DMS114 treated with DMSO at 0.1 percent for 48 hours (cell line): ENCODE measurements around the gene ADAM11.
A peak's percentile ranks its signal among the peaks of the same experiment; 100 is the strongest.

Source experiments
- DNase-seq: peaks from one replicate; lab custom pipeline; 2025; ENCODE audit not compliant: unreplicated experiment; lab: John Stamatoyannopoulos, UW

Gene ADAM11

DNA sequence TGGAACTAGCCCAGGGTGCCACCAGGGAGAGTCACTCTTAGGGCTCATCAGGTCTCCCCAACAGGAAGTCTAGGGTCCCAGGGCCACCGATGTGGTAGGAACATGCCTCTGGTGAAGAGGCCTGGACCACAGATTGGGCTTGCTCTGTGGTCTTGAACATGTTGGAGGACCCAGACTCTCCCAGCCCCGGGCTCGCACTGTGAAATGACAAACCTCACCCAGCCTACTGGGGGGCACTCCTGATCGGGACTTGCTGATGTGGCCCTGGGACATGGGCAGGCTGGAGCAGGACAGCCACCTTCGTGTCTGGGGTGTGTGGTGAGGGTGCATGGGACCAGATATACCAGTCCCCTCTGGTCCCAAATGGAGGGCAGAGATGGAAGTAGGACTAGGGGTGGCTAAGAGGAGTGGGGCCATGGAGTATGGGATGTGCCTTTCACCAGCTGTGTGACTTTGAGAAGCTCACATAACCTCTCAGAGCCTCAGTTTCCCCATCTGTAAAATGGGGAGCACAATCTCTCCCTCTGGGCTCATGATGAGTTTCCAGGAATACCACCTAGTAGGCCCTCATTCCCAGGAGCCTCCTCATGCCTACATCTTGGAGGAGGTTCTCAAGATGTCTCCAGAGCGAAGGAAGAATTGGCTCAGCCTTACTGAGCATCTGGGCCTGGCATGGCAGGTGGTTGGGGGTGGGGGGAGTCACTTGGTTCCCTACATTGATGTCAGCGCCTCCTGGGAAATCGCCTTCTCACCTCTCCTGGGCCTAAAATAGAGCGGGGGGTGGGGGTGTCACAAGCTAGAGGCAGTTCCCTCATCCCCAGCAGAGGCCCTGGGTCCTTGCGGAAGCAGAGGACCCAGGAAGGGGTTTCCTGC lies 1.5 kb upstream of the ADAM11 start:
- DNase-seq: no peak

DNA sequence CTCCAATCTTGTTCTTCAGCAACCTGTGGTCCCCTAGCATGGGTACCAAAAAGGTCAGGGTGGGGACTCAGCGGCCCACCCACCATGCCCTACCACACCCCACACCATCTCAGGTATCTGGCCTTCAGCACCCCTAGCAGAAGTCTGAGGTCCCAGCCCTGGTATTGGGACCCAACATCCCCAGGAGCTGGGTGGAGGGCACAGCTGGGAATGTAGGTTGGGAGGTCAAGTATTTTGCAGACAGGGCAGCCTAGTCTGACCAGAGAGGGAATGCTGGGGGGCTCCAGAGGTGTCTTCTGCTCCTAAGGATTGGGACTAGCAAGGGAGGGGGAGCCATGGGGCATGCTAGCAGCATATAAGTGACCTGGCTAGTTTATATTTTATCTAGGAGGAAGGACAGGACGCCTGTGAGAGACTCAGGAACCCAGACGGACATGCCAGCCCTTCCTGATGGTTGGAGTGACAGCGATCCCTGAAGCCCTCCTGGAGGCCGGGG lies 822 bp upstream of the ADAM11 start:
- DNase-seq: no peak

DNA sequence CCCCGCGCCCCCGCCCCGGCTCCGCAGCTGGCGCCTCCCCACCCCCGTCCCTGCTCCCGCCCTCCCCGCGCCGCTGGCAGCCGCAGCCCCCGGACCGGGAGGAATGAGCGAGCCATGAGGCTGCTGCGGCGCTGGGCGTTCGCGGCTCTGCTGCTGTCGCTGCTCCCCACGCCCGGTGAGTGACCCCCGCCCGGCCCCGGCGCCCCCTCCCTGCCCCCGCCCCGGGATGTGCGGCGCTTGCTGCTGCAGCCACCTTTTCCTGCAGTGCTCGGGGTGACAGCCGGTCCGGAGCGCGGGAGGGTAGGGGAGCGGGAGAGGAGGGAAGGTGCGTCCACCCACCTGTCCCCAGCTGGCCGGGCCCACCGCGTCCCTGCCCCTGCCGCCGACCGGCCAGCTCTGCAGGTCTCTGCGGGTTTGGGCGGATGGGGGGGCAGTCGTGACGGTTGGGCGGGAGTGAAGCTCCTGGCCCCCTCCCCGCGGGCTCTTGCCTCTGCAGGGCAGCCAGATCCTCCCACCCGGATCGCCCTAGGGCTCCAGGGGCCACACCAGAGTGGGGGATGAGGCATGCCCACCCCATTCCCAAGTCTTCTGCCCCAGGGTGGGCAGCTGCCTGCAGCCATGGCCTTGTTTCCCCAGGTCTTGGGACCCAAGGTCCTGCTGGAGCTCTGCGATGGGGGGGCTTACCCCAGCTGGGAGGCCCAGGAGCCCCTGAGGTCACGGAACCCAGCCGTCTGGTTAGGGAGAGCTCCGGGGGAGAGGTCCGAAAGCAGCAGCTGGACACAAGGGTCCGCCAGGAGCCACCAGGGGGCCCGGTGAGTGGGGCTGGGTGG lies 513 bp downstream of the ADAM11 start:
- DNase-seq: no peak

DNA sequence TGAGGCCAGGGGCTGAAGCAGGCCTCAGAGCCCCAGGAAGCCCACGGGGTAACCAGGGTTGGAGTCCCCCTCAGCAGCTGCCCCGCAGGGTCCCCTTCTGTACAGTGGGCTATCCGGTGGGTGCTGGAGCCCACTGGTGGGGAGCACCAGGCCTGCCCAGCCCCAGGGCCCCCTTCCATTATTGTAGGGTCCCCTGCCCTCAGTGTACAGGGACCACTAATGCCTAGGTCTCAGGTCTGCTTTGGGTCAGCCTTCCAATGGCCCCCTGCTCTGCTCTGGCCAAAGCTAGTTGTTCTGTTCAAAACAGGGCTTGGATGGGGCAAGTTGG lies 1.1 kb downstream of the ADAM11 start:
- DNase-seq: no peak

DNA sequence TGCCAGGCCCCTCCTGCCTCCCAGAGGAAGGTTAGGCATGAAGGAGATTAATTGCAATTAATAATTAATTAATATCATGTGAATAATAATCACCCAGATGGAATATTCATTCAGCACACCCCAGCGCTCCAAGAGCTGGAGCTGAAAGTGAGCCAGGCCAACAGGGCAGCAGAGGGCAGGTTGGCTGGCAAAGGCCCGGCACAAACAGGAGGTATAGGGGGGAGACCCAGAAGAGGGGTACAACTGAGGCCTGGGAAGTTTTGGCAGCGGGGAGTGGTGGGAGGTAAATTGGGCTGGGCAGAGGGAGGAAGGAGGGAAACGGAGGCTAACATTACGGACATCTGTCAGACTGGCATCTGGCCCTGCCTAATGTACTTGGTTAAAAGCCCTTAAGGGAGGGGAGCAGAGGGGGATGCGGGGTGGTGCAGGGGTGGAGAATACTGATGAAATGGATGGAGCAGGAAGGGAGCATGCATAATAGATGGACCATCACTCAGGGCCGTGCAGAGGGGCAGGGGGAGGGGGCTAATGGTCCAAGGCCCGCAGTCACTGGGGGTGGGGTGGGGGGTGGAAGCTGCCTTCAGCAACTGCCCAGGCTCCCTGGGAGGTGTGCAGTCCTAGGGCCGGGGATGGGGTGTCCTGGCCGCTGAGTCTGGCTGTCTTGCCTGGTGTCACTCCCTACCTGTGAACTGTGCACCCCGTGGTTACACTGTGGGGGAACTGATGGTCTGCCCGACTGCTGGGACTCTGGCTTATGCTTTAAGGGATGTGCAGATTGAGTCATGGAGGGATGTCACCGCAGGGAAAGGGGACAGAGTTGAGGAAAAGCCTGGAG lies 1.9 kb downstream of the ADAM11 start:
- no peak for DNase-seq

DNA sequence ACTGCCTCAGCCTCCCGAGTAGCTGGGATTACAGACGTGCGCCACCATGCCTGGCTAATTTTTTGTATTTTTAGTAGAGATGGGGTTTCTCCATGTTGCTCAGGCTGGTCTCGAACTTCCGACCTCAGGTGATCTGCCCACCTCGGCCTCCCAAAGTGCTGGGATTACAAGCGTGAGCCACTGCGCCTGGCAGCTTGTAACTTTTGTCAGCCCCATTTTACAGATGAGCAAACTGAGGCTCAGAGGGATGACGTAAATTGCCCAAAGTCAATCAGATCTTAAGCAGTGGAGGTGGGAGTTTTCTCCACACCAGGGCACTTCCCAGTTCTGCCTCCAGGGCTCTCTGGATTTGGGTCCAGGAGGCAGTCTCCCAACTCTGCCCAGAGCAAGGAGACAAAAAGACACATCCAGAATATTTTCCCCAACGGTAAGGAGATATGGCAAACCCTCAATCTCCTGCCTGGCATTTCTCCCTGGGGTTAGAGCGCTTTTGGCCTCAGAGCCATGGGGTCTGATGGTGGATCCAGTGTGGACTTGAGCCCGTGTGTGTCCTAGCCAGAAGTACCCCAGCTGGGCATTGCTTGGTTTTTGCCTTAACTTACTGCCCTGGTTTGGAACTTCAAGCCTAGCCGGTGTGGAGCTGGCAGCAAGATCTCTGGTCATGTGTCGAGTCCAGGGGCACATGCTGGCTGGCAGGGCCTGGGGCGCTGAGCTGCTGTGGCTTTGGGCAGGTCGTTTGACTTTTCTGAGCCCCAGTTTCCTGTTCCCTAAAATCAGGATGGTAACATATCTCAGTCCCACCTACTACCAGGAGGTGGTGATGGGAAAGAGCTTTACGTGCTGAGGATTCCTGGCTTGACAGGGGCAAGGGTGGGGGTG lies 3.4 kb downstream of the ADAM11 start:
- no peak for DNase-seq

DNA sequence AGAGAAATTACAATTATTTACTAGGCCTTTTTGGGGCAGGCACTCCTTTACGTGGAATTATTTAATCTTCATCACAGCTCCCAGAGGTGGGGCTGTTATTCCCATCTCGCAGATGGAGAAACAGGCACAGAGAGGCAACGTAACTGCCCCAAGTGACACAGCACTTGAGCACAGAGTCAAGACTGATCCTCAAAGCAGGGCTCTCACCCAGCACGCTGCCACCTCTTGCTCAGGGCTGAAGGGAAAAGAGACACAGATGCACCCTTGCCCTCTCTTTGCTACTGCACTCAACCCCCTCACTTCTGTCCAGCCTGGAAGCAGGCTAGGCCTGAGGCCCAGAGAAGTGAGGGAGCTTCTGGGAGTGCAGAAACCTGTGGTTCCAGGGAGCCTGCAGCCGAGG lies 4.4 kb downstream of the ADAM11 start:
- DNase-seq: no peak

DNA sequence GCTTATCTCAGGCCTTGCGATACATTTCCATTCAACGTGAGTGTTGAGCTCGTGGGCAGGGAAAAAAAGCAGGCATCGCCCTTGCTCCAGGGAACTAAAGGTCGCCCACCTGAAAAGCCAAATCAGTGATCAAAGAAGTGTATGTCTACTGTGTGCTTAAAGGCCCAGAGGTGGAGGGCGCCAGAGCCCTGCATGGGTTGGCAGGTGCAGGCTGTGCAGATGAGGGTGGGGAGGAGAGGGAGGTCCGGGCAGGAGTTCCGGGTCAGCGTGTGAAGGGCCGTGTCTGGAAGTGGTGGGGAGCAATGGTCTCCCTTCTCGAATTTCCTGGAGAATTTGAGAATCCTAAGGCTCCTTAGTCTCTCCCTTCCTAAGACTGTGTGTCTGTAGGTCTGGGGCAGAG lies 7.2 kb downstream of the ADAM11 start:
- DNase-seq: no peak

DNA sequence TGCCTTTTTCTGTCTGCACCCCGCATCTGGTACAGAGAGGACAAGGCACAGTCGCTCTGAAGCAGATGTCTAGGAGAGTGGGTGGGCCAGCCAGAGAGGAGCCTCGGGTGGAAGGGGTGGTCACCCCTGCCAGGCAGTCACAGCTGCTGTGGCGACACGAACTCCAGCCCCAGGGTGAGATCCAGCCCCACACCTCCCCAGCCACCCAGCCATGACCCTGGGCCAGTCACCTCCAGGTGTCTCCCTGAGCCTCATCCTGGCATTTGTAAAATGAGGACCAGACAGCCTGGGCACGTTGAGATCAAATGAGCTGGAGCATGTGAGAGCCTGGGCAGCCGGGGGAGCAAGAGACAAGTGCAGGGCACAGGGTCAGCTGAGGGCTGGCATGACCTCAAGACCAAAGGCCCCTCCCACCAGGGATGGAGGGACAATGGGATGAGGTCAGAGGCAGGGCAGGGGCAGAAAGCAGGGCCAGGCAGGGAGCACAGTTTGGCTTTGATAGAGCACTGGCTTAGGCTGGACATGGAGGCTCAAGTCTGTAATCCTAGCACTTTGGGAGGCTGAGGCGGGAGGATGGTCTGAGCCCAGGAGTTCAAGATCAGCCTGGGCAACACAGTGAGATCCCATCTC lies 7.7 kb downstream of the ADAM11 start:
- DNase-seq: no peak

DNA sequence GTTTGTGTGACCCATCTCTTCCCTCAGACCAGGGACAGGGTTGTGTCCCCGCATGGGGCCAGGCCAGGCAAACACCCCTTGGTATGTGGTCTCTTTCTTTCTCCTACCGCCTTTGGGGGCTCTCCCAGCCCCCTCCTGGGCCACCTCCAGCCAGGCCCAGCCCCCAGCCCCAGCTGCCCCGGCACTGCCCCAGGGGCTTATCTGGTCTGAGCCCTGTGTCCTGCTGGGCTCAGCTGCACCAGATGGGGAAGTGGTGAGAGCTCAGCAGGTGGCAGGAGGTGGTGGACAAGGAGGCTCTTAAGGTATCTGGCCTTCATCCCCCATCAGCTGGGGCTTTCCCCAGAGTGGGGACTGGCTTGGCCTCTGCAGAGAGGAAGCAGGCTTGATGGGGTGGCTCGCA lies 8.7 kb downstream of the ADAM11 start:
- DNase-seq: no peak

DNA sequence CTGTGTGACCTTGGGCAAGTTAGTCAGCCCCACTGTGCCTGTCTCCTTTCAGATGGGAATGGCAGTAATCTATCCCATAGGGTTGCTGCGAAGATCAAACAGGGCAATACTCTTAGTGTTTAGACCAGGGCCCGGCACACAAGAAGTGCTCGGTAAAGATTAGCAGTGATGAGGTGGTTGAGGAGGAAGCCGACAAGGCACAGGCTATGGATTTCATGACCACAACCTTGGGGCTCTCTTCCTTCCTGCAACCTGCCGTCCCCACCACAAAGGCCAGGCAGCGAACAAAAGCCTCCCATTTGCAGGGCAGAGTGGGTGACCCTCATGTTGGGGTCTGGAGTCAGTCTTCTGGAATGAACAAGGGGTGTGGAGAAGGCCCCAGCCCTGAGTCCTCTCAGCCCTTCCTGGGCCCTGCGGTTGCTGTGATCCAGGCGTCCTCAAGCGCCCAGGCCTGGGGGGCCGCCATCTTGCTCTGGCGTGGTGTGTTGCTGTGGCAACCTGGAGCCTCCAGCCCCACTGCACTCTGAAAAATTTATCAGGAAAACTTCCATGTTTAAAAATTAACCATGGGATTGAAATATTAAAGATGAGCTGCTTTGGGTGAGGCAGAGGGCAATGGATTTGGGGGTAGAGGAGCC lies 9.8 kb downstream of the ADAM11 start:
- DNase-seq: no peak

DNA sequence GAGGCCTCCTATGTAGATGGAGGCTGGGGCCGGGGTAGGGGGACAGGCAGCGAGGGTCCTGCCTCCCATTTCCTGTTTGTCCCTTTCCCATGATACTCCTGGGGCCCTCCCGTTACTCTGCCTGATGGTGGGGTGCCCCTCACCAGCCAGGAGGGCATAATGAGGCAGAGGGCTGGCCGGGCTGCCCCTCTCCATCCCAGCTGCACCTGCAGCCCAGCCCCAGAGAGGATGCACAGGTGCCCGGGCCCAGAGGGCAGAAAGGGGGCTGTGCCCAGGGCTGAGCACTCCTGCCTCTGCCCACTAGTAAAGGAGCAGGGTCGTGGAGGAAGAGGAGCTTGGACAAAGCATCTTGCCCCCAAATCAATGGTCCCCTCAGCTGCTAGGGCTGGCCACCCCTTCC lies 10.4 kb downstream of the ADAM11 start:
- DNase-seq: no peak

DNA sequence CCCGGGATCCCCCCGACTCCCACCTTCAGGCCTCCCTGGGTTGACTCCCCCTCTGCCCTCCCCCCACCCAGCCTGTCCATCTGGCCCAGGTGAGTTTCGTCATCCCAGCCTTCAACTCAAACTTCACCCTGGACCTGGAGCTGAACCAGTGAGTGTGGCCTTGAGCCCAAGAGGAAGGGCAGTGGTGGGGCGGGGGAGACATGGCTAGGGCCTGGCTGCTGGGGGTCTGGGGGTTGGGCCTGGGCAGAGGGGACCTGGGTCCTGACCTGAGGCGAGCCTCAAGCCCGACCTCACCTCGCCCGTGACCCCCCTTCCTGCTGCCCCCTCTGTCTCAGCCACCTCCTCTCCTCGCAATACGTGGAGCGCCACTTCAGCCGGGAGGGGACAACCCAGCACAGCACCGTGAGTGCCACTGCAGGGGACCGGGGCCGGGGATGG lies 10.9 kb downstream of the ADAM11 start:
- DNase-seq: no peak

DNA sequence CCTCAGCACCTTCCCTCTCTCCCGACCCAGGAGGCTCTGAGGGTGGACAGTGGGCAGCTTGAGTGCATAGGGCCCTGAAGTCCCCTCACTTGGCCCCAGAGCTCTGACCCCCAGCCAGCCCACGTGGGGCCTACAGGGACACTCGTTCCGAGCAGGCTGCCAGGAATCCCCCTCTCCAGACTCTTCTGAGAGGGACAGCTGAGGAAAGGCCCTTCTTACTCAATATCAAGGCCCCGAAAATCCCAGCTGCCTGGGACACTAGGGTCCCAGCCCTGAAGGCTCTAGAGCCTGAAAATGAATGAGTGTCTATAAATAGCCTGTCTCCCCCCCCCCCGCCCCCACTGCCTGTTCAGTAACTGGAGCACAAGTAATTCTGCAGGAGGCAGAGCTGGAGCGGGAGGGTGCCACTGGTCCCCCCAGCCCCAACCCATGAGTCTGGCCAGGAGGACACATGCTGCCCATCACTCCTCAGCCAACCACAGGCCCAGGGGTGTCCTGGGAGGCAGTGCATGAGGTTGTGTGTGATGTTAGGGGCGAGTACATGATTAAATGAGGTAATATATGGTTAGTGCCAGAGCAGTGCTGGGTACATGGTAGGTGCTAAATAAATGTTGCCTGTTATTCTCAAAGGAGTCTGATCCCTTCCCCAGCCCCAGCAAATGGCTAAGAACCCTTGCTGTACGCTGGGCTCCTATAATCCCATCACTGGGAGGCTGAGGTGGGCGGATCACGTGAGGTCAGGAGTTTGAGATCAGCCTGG lies 11.6 kb downstream of the ADAM11 start:
- DNase-seq: no peak

DNA sequence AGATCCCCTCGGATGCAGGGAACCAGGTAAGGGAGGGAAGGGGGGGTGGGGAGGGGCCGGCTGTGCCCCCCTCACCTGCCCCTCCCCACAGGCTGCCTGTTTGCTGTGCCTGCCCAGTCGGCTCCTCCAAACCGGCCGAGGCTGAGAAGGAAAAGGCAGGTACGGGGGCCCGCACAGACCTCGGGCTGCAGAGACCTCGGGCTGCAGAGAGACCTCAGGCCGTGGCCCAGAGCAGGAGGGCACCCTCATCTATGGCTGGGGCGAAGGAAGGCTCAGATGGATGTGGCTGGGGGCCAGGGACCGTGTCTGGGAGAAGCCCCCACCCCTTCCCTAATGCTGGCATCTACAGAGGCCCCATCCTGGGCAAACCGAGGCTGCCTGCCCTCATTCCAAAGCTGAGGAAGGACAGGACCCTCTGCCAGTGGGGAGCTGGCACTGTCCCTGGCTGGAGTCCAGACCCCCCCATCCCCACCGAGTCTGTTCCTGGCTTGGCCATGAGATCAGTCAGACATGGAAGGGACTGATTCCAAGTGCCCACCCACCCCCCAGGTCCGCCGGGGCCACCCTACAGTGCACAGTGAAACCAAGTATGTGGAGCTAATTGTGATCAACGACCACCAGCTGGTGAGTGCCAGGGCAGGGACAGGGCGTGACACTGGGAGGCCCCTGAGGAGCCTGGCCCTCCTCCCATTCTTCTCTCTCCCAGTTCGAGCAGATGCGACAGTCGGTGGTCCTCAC lies 13.7 kb downstream of the ADAM11 start:
- DNase-seq: no peak

DNA sequence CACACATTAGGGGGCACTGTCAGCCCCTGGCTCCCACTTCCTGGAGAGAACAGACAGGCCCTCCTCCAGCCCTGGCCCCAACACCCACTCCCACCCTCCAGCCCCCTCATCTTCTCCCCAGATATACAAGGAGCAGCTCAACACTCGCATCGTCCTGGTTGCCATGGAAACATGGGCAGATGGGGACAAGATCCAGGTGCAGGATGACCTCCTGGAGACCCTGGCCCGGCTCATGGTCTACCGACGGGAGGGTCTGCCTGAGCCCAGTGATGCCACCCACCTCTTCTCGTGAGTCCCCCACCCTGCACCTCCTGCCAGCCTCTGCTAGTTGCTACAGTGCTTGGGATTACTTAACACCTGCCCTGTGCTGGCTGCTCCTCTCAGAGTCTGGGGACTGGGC lies 14.4 kb downstream of the ADAM11 start:
- DNase-seq: no peak

DNA sequence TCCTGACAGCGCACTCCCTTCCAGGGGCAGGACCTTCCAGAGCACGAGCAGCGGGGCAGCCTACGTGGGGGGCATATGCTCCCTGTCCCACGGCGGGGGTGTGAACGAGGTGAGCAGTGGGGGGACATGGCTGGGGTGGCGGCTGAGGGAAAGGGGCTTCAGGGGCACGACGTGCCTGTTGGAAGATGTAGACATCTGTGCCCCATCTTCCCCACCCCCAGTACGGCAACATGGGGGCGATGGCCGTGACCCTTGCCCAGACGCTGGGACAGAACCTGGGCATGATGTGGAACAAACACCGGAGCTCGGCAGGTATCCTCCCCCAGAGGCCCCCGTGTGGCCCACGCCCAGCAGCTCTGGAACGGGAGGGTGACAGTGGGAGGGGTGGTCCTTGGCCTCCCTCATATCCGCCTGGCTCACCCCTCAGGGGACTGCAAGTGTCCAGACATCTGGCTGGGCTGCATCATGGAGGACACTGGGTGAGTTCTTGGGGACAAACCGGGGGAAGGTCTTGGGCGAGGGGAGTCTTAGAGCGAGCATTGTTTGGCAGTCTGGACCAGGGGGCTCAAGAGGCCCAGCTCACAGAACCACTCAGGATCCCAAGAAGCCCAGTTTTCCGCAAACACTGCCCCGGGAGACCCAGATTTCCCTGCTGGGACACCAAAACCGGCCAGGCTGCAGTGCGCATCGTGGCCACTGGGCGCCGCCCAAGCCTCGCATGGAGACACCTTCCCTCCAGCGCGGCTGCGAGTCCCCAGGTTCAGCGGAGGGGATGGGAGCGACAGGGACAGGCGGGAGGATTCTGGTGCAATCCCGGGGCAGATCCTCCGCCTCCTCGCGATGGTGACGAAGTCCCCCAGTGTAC lies 15.7 kb downstream of the ADAM11 start:
- peak; percentile 38 for DNase-seq
